Kidney (tissue), 14 donors: ENCODE results near the gene KCNK7. TPM values are rescaled to one million over a fixed set of nuclear protein-coding genes. Genes with fewer than 3 reads are reported as not detected.

Experiments
- DNase-seq, 5 donors: peaks; one replicate each; pipeline ENCODE4 v3.0.0-alpha.2; 2013 to 2020
- FAIRE-seq: peaks from 2 replicates; lab custom pipeline; 2012; peaks lifted over from hg19 to GRCh38; lab: Jason Lieb, UNC
- H3K27ac ChIP-seq, 2 donors: one replicate each; pipeline ENCODE4 v1.7.0; 2013; ENCODE audit warnings: low read depth in 2 of 2, low read length in 2 of 2, inconsistent platforms in 1 of 2
- H3K27me3 ChIP-seq: one replicate; pipeline ENCODE4 v1.7.1; 2013; ENCODE audit warnings: low read length, inconsistent platforms; ENCODE audit not compliant: control insufficient read depth, insufficient read depth
- H3K36me3 ChIP-seq, 3 donors: one replicate each; pipeline versions ENCODE4 v1.7.0 to v1.7.1; 2013; ENCODE audit warnings: low read length in 3 of 3, control low read depth in 1 of 3, inconsistent platforms in 1 of 3; ENCODE audit not compliant: insufficient read depth in 3 of 3, control insufficient read depth in 2 of 3
- H3K4me1 ChIP-seq, 3 donors: one replicate each; pipeline versions ENCODE4 v1.7.0 to v1.7.1; 2013; ENCODE audit warnings: low read length in 3 of 3, inconsistent platforms in 1 of 3, low read depth in 1 of 3; ENCODE audit not compliant: control insufficient read depth in 2 of 3, insufficient read depth in 2 of 3
- H3K4me3 ChIP-seq, 3 donors: one replicate each; pipeline versions ENCODE4 v1.7.0 to v1.8.1; 2013; ENCODE audit warnings: low read length in 3 of 3, control low read depth in 1 of 3, inconsistent platforms in 1 of 3
- H3K9ac ChIP-seq, 3 donors: one replicate each; pipeline versions ENCODE4 v1.7.0 to v1.7.1; 2013; ENCODE audit warnings: low read length in 3 of 3, control low read depth in 1 of 3, inconsistent platforms in 1 of 3
- H3K9me3 ChIP-seq, 3 donors: one replicate each; pipeline versions ENCODE4 v1.7.0 to v1.7.1; 2013; ENCODE audit warnings: low read length in 3 of 3, control low read depth in 1 of 3, inconsistent platforms in 1 of 3; ENCODE audit not compliant: control insufficient read depth in 2 of 3, insufficient read depth in 1 of 3
- intact Hi-C: fragments of 100-400 bp; cut with DNase I; formaldehyde crosslinking; loops from one replicate; pipeline ENCODE4 v1.11.1; 2022
- polyA plus RNA-seq: library from polyadenylated mRNA; stranded (reverse); fragments of 350-450 nt; fragmentation: Illumina TruSeq; extraction: RNeasy Lipid Tissue Mini Kit (QIAGEN cat#74804); gene quantifications from one replicate; pipeline ENCODE4 v1.2.3, GENCODE V29; 2014; ENCODE audit warnings: low read depth, low replicate concordance; ENCODE audit not compliant: insufficient read depth
- total RNA-seq: library from RNA; stranded (reverse); fragmentation: NEBNext Ultra II Directional; extraction: Animal tissue kit (Norgen Biotek cat#: 25700); gene quantifications from one replicate; pipeline ENCODE4 v1.2.1, GENCODE V29; 2021
- TF ChIP-seq, protein P1 (sequence below): IDR thresholded peaks from 3 replicates; pipeline ENCODE4 v1.5.1; 2012; ENCODE audit warnings: mild to moderate bottlenecking, moderate library complexity, borderline replicate concordance; ENCODE audit not compliant: insufficient read depth; ENCODE audit errors: extremely low read depth
- donor health status: control.
- donor health status: control.
- donor health status: control.
- donor health status: control.
- donor health status: control.
- donor health status: DM: yes; HTN: yes; CAD: no.
- donor health status: Normal renal cell carcinoma (clear cell type).

The KCNK7 gene
- total and polyA plus RNA-seq, 2 donors from 2014 or later: 0.25 TPM; not detected in 1

DNA sequence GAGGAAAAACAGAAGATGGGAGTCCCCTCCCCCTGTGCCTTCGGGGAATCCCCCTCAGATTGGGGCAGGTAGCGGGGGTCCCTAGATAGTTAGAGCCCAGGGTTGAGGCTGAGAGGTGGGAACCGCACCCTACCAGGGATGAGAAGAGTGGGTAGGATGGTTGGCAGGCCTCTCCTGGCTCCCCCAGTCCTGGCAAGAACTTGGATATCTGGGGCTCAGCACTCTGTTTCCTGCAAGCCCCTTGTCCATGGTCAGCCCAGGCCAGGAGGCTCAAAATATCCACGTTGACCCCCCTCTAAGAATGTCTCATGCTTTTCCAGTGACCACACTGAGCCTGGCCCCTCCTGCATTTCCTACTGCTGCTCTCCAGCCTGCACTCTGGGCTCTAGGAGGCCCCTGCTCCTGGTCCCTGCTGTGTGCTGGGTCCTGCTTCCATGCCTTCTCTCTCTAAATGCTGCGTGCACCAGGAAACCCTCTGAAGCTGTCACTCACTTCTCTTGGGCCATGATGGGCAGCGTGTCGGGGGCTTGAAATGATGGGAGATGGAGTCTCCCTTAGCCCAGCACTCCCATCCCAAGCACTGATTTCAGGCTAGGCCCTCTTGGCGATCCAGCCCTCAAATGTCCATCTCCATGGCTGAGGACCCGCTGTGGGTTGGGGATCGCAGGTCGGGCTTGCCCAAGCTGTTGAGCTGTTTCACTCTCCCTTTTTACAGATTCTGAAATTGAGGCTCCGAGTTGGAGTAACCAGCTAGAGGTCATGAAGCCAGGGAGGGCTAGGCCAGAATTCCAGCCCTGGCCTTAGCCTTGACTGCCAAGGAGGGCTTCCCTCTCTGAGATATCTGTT is 16.4 kb upstream of the KCNK7 start:
- H3K36me3 ChIP-seq: peaks cover 0 to 6% (median 4%) of the 10 kb centered on the region in 3 donors
- no peaks in the 10 kb centered on the region for H3K27me3 ChIP-seq
- no peak for FAIRE-seq
- peak overlapping the region; percentile 51 to 76 for H3K27ac ChIP-seq
- no peak for DNase-seq
- H3K9me3 ChIP-seq: no peaks in the 10 kb centered on the region
- intact Hi-C loops: no loop called here
- peaks cover 0 to 50% (median 0%) of the 10 kb centered on the region in 3 donors for H3K4me1 ChIP-seq
- peak overlapping the region; percentile 20 to 79 (median 49) for H3K4me3 ChIP-seq
- TF ChIP-seq, protein P1, sequence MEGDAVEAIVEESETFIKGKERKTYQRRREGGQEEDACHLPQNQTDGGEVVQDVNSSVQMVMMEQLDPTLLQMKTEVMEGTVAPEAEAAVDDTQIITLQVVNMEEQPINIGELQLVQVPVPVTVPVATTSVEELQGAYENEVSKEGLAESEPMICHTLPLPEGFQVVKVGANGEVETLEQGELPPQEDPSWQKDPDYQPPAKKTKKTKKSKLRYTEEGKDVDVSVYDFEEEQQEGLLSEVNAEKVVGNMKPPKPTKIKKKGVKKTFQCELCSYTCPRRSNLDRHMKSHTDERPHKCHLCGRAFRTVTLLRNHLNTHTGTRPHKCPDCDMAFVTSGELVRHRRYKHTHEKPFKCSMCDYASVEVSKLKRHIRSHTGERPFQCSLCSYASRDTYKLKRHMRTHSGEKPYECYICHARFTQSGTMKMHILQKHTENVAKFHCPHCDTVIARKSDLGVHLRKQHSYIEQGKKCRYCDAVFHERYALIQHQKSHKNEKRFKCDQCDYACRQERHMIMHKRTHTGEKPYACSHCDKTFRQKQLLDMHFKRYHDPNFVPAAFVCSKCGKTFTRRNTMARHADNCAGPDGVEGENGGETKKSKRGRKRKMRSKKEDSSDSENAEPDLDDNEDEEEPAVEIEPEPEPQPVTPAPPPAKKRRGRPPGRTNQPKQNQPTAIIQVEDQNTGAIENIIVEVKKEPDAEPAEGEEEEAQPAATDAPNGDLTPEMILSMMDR: no peak
- peak overlapping the region in 2 of 3 donors; percentile 7 to 80 for H3K9ac ChIP-seq

DNA sequence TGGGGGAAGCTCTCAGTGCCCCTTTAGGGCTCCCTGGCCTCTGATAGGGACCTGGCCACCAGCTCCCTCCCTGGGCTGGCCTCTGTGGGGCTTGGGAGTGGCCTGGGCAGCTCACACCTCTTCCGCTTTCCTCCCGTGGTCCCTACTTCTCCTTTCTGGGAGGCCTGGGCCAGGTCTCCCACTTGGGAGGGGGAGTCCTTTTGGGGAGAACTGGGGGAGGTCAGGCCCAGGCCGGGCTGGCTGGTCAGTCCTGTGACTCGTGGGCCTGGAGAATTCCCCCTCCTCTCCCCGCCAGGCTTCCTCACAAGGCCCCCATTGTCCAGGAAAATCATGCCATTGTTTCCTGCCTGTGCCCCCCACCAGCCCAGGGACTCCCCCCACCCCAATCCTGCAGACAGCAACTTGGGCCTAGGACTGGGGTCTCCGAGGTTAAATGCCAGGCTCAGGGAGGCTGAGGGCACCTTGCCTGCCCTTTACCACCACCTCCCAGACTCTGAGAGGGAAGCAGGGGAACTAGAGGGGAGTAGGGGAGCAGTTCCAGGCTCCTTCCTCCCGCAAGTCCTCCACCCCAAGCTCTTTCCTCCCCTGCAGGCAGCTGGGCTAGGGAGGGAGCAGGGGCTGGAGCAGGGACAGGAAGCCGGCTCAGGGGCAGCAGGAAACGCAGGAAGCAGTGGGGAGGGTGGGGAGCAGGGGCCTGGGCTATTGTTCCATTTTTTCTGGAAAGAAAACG is 15.6 kb upstream of the KCNK7 start:
- DNase-seq: peak in 2 of 5 donors; percentile 60 to 83
- Histone ChIP-seq H3K27me3 (no peaks in the 10 kb centered on the region), H3K4me1 (peaks cover 0 to 46% (median 0%) of the 10 kb centered on the region in 3 donors), H3K9me3 (no peaks in the 10 kb centered on the region), H3K4me3 (peak overlapping the region in 2 of 3 donors; percentile 4 to 79), H3K27ac (peak overlapping the region; percentile 60 to 76), H3K36me3 (peaks cover 0 to 6% (median 4%) of the 10 kb centered on the region in 3 donors), H3K9ac (peak overlapping the region in 1 of 3 donors; percentile 80)
- TF ChIP-seq, protein P1: no peak
- FAIRE-seq: no peak
- intact Hi-C loops: no loop called here

DNA sequence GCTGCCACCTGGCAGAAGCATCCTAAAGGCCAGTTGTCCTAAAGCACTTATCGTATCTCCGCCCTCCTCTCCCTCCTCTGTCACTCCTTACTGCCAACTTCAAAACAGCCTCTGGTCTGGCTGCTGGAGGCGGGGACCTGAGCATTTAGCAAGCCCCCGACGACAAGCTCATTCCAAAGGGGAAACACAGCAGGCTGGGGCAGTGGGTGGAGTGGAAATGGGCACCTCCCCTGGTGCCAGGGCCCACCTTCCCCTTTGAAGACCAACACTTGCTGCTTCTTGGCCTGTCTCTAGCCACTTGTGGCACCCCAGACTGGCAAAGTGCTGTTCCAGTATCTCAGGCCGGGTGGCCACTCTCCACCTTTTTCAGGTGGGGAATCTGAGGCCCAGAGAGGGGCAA is 14.8 kb upstream of the KCNK7 start:
- Histone ChIP-seq H3K4me3 (peak overlapping the region in 1 of 3 donors; percentile 79), H3K36me3 (peaks cover 0 to 12% (median 12%) of the 10 kb centered on the region in 3 donors), H3K9ac (no peak overlapping the region), H3K9me3 (no peaks in the 10 kb centered on the region), H3K4me1 (peaks cover 0 to 46% (median 0%) of the 10 kb centered on the region in 3 donors), H3K27me3 (no peaks in the 10 kb centered on the region), H3K27ac (peak overlapping the region in 1 of 2 donors; percentile 74)
- no peak for FAIRE-seq
- DNase-seq: no peak
- intact Hi-C loops: no loop called here
- TF ChIP-seq, protein P1: no peak
